Activated T-helper 1 cell treated with anti-CD3 and anti-CD28 coated beads, Interleukin-12 subunit alpha, Interleukin-12 subunit beta, Interleukin-2, Interleukin-4 antibody, amounts not matched to agents 30 ng/mL and 10 ng/mL and 1 ng/mL, durations not matched to agents 14 hours and 24 hours and 36 hours (primary cell): Measurements from ENCODE around the gene ASTN2. TPM values are rescaled to one million over a fixed set of nuclear protein-coding genes. Genes with fewer than 3 reads are reported as not detected.
"Not testable (repeated sequence)": the region's sequence is repeated elsewhere in the genome, so short reads cannot be mapped to it uniquely, and the experiment has no call there.

Experiments
- DNase-seq: peaks from one replicate; pipeline ENCODE4 v3.0.0; 2021; ENCODE audit warnings: low spot score
- H3K27ac Mint-ChIP-seq: one replicate; pipeline ENCODE4 v1.8.0; 2021; ENCODE audit warnings: mild to moderate bottlenecking, mixed read lengths
- H3K27me3 Mint-ChIP-seq: one replicate; pipeline ENCODE4 v1.8.0; 2022; ENCODE audit warnings: mild to moderate bottlenecking, moderate library complexity, mixed read lengths; ENCODE audit not compliant: insufficient read depth
- H3K36me3 Mint-ChIP-seq: one replicate; pipeline ENCODE4 v1.8.0; 2021; ENCODE audit warnings: low read depth, mixed read lengths
- H3K4me1 Mint-ChIP-seq: one replicate; pipeline ENCODE4 v1.8.0; 2021; ENCODE audit warnings: low read depth, mixed read lengths
- H3K4me3 Mint-ChIP-seq: one replicate; pipeline ENCODE4 v1.8.0; 2021; ENCODE audit warnings: mild to moderate bottlenecking, moderate library complexity, mixed read lengths
- H3K9me3 Mint-ChIP-seq: one replicate; pipeline ENCODE4 v1.8.0; 2021; ENCODE audit warnings: mixed read lengths
- intact Hi-C: fragments of 100-400 bp; cut with micrococcal nuclease; formaldehyde crosslinking; loops from one replicate; pipeline ENCODE4 v1.15.1; 2024
- total RNA-seq: library from RNA; stranded (reverse); gene quantifications from 2 replicates; pipeline ENCODE4 v1.2.3, GENCODE V29; 2022

Gene ASTN2
- total RNA-seq, 1 donor from 2014 or later, result 3.3 TPM

GRCh38 chr9:116692616-116693015 lies 722.2 kb downstream of the ASTN2 start:
- H3K27me3 Mint-ChIP-seq, result no peaks in the 10 kb centered on the region
- no peak for DNase-seq
- no peaks in the 10 kb centered on the region for H3K9me3 Mint-ChIP-seq
- intact Hi-C loops, result no loop called here
- H3K36me3 Mint-ChIP-seq, result peaks cover 10% of the 10 kb centered on the region
- H3K27ac Mint-ChIP-seq, result peak overlapping the region; percentile 54
- peaks cover 50% of the 10 kb centered on the region for H3K4me1 Mint-ChIP-seq
- H3K4me3 Mint-ChIP-seq, result no peak overlapping the region

- intact Hi-C loops, result no loop called here
- no peaks in the 10 kb centered on the region for H3K27me3 Mint-ChIP-seq
- no peaks in the 10 kb centered on the region for H3K9me3 Mint-ChIP-seq
- no peak overlapping the region for H3K4me3 Mint-ChIP-seq
- DNase-seq, result no peak
- H3K27ac Mint-ChIP-seq, result no peak overlapping the region
- peaks cover 56% of the 10 kb centered on the region for H3K4me1 Mint-ChIP-seq
- H3K36me3 Mint-ChIP-seq, result peaks cover 10% of the 10 kb centered on the region
Observed at GRCh38 chr9:116691607-116692006, 723.2 kb downstream of the ASTN2 start.

GRCh38 chr9:116690805-116691204 lies 724.1 kb downstream of the ASTN2 start:
- Mint-ChIP-seq H3K4me1 (peaks cover 64% of the 10 kb centered on the region), H3K36me3 (peaks cover 10% of the 10 kb centered on the region)
- DNase-seq, H3K27me3 Mint-ChIP-seq, H3K4me3 Mint-ChIP-seq, H3K27ac Mint-ChIP-seq, intact Hi-C loops, H3K9me3 Mint-ChIP-seq: not testable (repeated sequence)

GRCh38 chr9:116689486-116690032 lies 725.3 kb downstream of the ASTN2 start:
- Mint-ChIP-seq H3K4me1 (peaks cover 64% of the 10 kb centered on the region), H3K27me3 (no peaks in the 10 kb centered on the region), H3K4me3 (peak overlapping the region; percentile 90), H3K27ac (no peak overlapping the region), H3K9me3 (no peaks in the 10 kb centered on the region), H3K36me3 (peaks cover 10% of the 10 kb centered on the region)
- intact Hi-C loops, result loop anchor here (10.0 kb wide), 1 partner anchor 1685 kb away; no protein-coding TSS in a partner anchor
- no peak for DNase-seq

GRCh38 chr9:116688806-116689485 lies 725.9 kb downstream of the ASTN2 start:
- Mint-ChIP-seq H3K9me3 (peaks cover under 1% of the 10 kb centered on the region), H3K36me3 (peaks cover 10% of the 10 kb centered on the region), H3K27ac (no peak overlapping the region), H3K4me3 (peak overlapping the region; percentile 90), H3K27me3 (no peaks in the 10 kb centered on the region), H3K4me1 (peaks cover 64% of the 10 kb centered on the region)
- intact Hi-C loops, result loop anchor here (10.0 kb wide), 1 partner anchor 1684 kb away; no protein-coding TSS in a partner anchor
- DNase-seq, result no peak

DNA sequence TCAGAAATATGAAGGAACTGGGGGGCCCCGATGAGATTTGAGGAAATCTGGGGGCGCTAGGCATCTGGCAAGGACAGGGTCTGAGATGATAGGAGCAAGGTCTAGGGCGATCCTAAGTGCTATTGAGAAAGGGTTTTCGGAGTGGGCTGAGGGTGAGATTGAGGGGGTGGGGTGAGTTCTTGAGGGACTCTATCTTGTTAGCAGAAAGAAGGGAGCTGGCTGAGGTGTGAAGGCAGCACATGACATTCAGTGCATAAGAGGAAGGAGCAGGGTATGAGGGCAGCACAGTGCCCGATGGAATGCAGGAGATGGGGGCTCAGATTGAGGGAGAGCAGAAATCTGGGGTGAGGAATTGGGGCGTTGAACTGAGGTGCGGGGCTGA lies 727.1 kb downstream of the ASTN2 start:
- DNase-seq, result no peak
- Mint-ChIP-seq H3K4me3 (peak overlapping the region; percentile 90), H3K36me3 (peaks cover 8% of the 10 kb centered on the region), H3K27me3 (no peaks in the 10 kb centered on the region), H3K9me3 (peaks cover 11% of the 10 kb centered on the region), H3K27ac (peak overlapping the region; percentile 46), H3K4me1 (peaks cover 57% of the 10 kb centered on the region)
- intact Hi-C loops, result loop anchor here (1.0 to 10.0 kb wide), 2 partner anchors 14 to 1683 kb away; no protein-coding TSS in a partner anchor

DNA sequence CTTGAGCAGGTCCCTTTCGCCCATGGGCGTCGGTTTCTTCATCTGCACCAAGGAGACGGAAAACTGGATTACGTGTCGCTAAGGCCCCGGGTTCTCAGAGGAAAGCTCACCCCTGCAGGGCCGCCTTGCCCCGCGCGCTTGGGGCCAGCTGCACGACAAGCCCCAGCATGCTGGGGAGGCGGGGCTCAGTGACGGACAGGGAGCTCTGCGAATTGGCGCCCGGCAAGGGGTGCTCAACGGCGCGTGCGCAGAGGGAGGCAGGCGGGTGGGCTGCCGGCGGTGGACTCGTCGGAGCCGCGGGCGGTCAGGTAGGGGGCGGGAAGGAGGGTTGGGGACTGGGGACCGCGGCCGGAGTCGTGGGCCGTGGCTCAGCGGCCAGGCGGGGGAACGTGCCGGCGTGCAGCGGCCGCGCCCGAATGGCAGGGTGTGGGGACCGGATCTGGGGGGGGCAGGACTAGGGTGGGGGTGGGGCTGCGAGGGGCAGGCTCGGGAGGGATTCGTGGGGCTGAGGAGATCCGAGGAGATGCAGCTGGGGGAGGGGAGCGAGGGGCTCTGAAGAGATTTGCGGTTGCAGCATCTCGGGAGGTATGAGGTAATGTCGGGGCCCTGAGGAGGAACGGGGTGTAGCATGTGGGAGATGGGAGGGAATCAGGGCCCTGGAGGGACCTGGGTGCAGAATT lies 727.6 kb downstream of the ASTN2 start, which contains the start of gene TRIM32:
TSS of gene TRIM32 (plus strand) at position 232 of the 680 bp plus-strand sequence. CDS start 10,438 bp downstream, outside the sequence.
- Mint-ChIP-seq H3K27me3 (no peaks in the 10 kb centered on the region), H3K4me1 (peaks cover 52% of the 10 kb centered on the region), H3K4me3 (peak within 1 kb of the TSS; percentile 90), H3K27ac (peak within 1 kb of the TSS; percentile 85), H3K9me3 (peaks cover 11% of the 10 kb centered on the region), H3K36me3 (peaks cover 7% of the 10 kb centered on the region)
- peak; percentile 91 for DNase-seq
- intact Hi-C loops, result loop anchor here (1.0 to 10.0 kb wide), 2 partner anchors 14 to 1682 kb away; no protein-coding TSS in a partner anchor

GRCh38 chr9:116686693-116687073 lies 728.2 kb downstream of the ASTN2 start:
- Mint-ChIP-seq H3K9me3 (peaks cover 11% of the 10 kb centered on the region), H3K27ac (peak overlapping the region; percentile 85), H3K27me3 (no peaks in the 10 kb centered on the region), H3K4me3 (peak overlapping the region; percentile 90), H3K4me1 (peaks cover 48% of the 10 kb centered on the region), H3K36me3 (peaks cover 7% of the 10 kb centered on the region)
- no peak for DNase-seq
- intact Hi-C loops, result loop anchor here (1.0 to 10.0 kb wide), 2 partner anchors 15 to 1682 kb away; no protein-coding TSS in a partner anchor

- peaks cover 43% of the 10 kb centered on the region for H3K4me1 Mint-ChIP-seq
- H3K27ac Mint-ChIP-seq, result peak overlapping the region; percentile 85
- H3K27me3 Mint-ChIP-seq, result no peaks in the 10 kb centered on the region
- peaks cover 7% of the 10 kb centered on the region for H3K36me3 Mint-ChIP-seq
- peak overlapping the region; percentile 90 for H3K4me3 Mint-ChIP-seq
- intact Hi-C loops, result loop anchor here (10.0 kb wide), 1 partner anchor 1681 kb away; no protein-coding TSS in a partner anchor
- H3K9me3 Mint-ChIP-seq, result peaks cover 11% of the 10 kb centered on the region
- no peak for DNase-seq
Observed at GRCh38 chr9:116686135-116686534, 728.7 kb downstream of the ASTN2 start.

DNA sequence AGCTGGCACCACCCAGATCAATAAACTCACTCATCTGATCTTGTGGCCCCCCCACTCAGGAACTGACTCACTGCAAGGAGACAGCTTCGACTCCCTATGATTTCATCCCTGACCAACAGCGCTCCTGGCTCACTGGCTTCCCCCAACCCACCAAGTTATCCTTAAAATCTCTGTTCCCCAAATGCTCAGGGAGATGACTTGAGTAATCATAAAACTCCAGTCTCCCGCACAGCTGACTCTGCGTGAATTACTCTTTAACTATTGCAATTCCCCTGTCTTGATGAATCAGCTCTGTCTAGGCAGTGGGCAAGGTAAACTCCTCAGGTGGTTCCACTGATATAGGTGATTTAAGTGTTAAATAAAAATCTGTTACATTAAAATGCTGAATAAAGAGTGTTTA lies 729.7 kb downstream of the ASTN2 start:
- Mint-ChIP-seq H3K4me3 (no peak overlapping the region), H3K9me3 (peaks cover 11% of the 10 kb centered on the region), H3K27ac (no peak overlapping the region), H3K36me3 (peaks cover 7% of the 10 kb centered on the region), H3K4me1 (peaks cover 36% of the 10 kb centered on the region), H3K27me3 (no peaks in the 10 kb centered on the region)
- intact Hi-C loops, result loop anchor here (10.0 kb wide), 1 partner anchor 1680 kb away; no protein-coding TSS in a partner anchor
- DNase-seq, result no peak

- H3K27me3 Mint-ChIP-seq, result no peaks in the 10 kb centered on the region
- H3K4me1 Mint-ChIP-seq, result peaks cover 23% of the 10 kb centered on the region
- no peak overlapping the region for H3K4me3 Mint-ChIP-seq
- H3K9me3 Mint-ChIP-seq, result peaks cover 11% of the 10 kb centered on the region
- H3K36me3 Mint-ChIP-seq, result peaks cover 7% of the 10 kb centered on the region
- H3K27ac Mint-ChIP-seq, result no peak overlapping the region
- intact Hi-C loops, result loop anchor here (10.0 kb wide), 1 partner anchor 1679 kb away; no protein-coding TSS in a partner anchor
- DNase-seq, result no peak
Observed at GRCh38 chr9:116683535-116683934, 731.3 kb downstream of the ASTN2 start.

GRCh38 chr9:116674210-116674980 lies 740.5 kb downstream of the ASTN2 start:
- Mint-ChIP-seq H3K27me3 (no peaks in the 10 kb centered on the region), H3K4me1 (no peaks in the 10 kb centered on the region), H3K27ac (no peak overlapping the region), H3K9me3 (peaks cover 25% of the 10 kb centered on the region), H3K36me3 (peaks cover 3% of the 10 kb centered on the region), H3K4me3 (no peak overlapping the region)
- no peak for DNase-seq
- intact Hi-C loops, result no loop called here
